Measurements from ENCODE around the gene ADAM22.

DNA sequence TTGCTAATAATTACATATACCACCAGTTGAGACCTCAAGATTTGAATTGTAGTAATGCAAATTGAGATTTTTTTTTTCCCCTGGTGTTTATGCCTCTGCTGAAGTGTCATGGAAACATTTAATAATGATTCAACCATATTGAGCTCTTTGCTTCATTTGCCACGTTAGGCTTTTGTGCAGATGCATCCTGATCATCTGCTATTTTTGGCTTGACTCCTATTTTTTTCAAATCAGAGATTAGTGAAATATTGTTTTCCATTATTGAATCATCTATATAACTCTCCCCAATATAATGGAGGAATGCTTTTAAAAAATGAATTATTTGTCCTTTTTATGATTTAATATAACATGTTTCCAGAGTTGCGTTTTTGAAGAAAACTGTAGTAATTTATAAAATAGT lies 170.7 kb downstream of the ADAM22 start:
- TF ChIP-seq, protein P1, sequence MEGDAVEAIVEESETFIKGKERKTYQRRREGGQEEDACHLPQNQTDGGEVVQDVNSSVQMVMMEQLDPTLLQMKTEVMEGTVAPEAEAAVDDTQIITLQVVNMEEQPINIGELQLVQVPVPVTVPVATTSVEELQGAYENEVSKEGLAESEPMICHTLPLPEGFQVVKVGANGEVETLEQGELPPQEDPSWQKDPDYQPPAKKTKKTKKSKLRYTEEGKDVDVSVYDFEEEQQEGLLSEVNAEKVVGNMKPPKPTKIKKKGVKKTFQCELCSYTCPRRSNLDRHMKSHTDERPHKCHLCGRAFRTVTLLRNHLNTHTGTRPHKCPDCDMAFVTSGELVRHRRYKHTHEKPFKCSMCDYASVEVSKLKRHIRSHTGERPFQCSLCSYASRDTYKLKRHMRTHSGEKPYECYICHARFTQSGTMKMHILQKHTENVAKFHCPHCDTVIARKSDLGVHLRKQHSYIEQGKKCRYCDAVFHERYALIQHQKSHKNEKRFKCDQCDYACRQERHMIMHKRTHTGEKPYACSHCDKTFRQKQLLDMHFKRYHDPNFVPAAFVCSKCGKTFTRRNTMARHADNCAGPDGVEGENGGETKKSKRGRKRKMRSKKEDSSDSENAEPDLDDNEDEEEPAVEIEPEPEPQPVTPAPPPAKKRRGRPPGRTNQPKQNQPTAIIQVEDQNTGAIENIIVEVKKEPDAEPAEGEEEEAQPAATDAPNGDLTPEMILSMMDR (IDR thresholded peaks at IDR 0.05) = no peak
- no peak for TF ChIP-seq POLR2A (IDR thresholded peaks at IDR 0.05)
